RPMI7951 (cell line): ENCODE results near the gene PLEKHA5. TPM values are rescaled to one million over a fixed set of nuclear protein-coding genes. Genes with fewer than 3 reads are reported as not detected.

ENCODE experiments used
- DNase-seq: peaks from one replicate; pipeline ENCODE4 v3.0.0-alpha.2; 2012; ENCODE audit warnings: low read depth
- total RNA-seq: library from RNA; depleted of rRNA; stranded (reverse); fragments of >200 nt; shearing (Covaris generic); gene quantifications from 2 replicates; pipeline ENCODE4 v1.2.3, GENCODE V29; 2014

PLEKHA5 gene
- total RNA-seq, 1 experiment from 2014 or later = 36.6 TPM

DNA sequence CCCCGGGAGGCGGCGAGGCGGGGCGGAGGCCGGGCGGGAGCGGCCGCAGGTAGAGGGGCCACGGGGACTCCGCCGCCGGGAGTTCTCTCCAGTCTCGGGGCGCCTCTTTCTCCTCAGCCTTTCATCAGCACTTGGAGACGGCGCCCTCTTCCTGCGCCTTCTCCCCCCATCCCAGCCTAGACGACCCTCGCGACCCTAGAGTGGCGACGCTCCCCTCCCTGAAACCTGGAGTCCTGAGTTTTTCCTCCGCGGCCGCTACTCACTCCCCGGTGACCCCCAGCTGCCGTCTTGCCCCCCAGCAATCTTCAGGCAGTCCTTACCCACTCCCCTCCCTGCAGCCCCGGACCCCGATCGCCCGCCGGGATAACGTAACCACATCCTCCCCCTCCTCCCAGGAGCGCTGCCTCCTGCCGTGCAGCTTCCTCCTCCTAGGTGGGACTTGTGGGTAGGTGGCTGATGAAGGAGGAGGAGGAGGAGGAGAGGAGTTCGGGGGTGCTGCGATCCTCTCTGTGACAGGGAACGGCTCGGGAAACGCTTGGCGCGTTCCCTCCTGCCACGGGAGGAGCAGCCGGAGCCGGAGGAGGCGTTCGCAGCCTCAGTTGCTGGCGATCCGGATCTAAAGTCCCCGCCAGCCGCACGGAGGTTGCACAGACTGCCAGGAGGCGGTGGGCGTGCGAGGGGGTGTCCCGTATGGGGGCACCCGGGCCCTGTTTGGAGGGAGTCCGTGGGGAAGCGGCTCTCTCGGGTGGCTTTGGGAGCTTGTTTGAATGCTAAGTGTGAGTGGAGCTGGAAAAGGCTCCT is 891 bp downstream of the PLEKHA5 start:
- peak; percentile 22 for DNase-seq

GRCh38 chr12:19131025-19131444 is 1.5 kb downstream of the PLEKHA5 start:
- DNase-seq = peak; percentile 45

- DNase-seq = peak; percentile 97
These were observed 9.0 kb downstream of the PLEKHA5 start for GRCh38 chr12:19138551-19138950.

GRCh38 chr12:19138956-19139355 is 9.4 kb downstream of the PLEKHA5 start:
- DNase-seq = no peak

DNA sequence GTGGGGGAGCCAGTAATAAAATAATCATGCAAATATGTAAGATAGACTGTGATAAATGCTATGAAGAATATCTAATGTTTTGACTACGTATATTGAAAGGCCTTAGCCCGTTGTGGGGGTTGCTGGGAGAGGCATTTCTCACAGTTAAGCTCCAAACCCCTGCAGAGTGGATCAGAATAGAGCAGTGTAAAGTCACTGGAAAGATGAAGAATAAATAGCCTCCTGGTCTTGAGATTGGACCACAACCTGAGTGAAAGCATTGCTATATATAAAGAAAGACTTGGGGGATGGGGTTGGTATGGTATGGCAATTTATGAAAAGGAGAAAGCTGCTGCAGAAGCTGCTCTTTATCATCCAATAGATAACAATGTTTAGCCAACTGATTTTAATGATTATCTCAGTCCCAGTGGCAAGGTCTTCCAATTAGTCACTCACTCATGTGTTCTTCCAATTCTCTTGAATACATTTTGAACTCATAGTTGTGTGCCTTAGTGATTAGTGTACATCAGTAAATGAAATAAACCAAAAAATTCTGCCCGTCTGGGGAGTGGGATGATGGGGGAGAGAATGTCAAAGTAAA is 10.2 kb downstream of the PLEKHA5 start:
- no peak for DNase-seq

- DNase-seq = peak; percentile 29
These were observed 11.1 kb downstream of the PLEKHA5 start for GRCh38 chr12:19140381-19141236.

DNA sequence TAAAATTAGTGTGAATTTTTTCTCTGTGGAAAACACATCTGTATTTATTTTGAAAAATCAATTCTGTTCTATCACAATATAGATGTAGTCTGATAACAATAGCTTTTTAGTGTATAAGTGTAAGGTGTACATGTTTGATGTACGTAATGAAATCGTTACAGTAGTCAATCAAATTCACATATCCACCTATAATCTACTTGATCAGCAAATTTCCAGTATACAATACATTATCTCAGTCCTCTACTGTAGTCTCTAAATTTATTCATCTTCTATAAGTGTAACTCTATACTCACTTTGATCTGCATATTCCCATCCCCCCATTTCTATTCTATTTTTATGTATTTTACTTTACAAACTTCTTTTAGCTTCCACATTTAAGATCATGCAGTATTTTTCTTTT is 13.0 kb downstream of the PLEKHA5 start:
- no peak for DNase-seq

GRCh38 chr12:19144287-19144686 is 14.8 kb downstream of the PLEKHA5 start:
- DNase-seq = no peak

GRCh38 chr12:19144985-19145384 is 15.5 kb downstream of the PLEKHA5 start:
- DNase-seq = no peak

GRCh38 chr12:19148860-19149259 is 19.3 kb downstream of the PLEKHA5 start:
- no peak for DNase-seq

DNA sequence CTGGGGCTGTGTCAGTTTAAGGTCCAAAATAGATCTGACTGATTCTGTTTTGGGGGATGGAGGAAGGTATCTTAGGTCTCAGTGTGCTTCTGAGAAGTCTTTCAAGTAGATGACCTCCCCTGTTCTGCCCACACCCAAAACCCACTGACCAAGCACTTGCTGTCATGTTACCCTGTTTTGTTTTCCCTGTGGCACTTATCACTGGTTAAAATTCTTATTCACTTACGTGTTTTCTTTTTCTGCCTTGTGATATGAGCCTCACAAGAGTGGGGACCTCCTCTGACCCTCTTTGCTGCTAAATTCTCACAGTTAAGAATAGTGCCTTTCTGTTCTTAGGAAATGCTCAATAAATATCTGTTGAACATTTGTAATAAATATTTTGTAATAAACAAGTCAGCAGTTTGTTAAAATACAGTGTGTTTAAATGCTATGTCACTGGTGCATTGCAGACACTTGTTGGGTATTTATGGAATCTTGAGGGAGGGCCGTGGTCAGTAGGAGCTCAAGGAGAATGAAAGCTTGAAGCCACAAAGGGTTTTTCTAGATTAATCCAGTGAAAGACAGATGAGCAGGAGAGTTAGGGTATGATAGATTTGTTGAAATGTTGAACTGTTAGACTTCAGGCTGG is 20.9 kb downstream of the PLEKHA5 start:
- DNase-seq = peak; percentile 20

DNA sequence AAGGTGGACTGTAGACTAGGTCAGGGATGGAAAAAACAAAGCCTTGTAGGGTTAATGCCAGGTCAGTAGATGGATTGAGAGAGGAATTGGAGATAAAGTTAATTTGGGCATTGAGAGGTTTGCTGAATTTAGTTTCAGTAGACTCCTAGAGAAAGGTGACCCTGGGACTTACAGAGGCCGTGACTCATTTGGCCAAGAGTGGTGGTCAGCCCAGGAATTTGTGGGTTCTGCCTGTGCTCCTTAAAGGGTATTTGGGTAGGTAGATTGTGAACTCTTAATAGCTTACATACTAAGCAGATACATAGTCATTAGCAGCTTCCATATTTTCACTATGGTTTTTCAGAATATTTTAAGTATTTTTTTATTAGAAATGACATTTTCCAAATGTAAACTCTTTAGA is 21.8 kb downstream of the PLEKHA5 start:
- DNase-seq = peak; percentile 52

- no peak for DNase-seq
These were observed 23.9 kb downstream of the PLEKHA5 start for GRCh38 chr12:19153396-19153795.

- no peak for DNase-seq
These were observed 25.2 kb downstream of the PLEKHA5 start for GRCh38 chr12:19154686-19155085.

GRCh38 chr12:19155981-19156734 is 26.6 kb downstream of the PLEKHA5 start:
- DNase-seq = no peak

DNA sequence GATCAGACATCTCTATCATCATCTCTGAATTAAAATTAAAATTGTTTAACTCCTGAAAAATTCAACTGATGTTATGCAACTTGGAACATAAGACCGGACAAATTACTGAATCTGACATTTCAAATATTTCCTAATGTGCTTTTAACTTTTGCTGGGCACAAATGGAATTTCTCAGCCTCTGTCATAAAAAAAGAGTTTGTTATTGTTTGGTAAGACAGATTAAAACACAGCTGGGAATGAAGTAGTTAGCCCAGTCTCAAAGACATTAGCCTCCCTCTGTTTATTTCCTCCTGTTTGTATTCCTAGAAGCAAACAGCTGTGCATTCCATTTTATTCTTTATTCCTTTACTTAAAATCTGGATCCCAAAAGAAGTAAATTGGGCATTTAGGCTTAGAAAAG is 29.4 kb downstream of the PLEKHA5 start:
- peak; percentile 2 for DNase-seq

- no peak for DNase-seq
These were observed 31.7 kb downstream of the PLEKHA5 start for GRCh38 chr12:19161216-19161615.

DNA sequence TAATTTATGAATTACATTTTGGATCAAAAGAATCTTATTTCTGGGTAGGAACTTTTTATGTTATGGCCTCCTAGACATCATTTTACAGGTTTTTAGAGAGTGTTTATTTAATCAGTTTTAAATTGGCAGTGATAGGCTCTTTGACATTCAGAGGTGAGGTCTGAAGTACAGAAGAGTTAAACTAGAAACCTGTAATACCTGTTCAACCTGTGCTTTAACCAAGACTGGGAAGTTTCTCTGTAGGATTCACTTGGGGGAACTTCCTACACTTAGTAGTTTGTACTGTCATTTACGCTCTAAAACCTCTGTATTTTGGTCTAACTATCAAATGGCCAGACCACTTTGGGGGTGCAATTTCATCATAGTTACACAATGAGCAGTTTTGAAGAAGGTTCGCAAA is 35.9 kb downstream of the PLEKHA5 start:
- DNase-seq = no peak

- DNase-seq = no peak
These were observed 36.9 kb downstream of the PLEKHA5 start for GRCh38 chr12:19166387-19166786.

GRCh38 chr12:19166956-19167355 is 37.4 kb downstream of the PLEKHA5 start:
- no peak for DNase-seq

DNA sequence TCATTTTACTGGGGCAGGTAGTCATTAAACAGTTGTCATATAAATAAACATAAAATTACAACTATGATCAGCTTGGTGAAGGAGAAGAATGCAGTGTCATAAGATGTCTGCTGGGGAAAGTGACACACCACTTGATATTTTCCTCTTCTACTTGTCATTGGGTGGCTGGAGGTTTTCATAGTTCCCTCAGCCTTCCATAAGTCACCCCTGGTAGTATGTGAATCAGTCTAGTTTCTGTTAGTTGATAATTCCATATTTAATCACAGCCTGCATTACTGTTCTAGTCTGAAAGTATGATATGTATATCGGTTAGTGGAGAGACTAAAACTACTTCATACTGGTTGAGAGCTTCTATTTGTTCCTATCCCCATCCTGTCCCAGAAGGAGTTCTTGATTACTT is 38.2 kb downstream of the PLEKHA5 start:
- no peak for DNase-seq
